CD4-positive, alpha-beta T cell treated with Interleukin-10 for 1 hour (primary cell): ENCODE measurements around the gene TBC1D10A.

Experiments used
- DNase-seq: peaks from one replicate; pipeline ENCODE4 v3.0.0-alpha.2; 2020

The TBC1D10A gene

GRCh38 chr22:30285176-30285845, 41.4 kb downstream of the TBC1D10A start:
- no peak for DNase-seq

GRCh38 chr22:30284666-30285065, 42.1 kb downstream of the TBC1D10A start:
- DNase-seq, result no peak

GRCh38 chr22:30284172-30284571, 42.6 kb downstream of the TBC1D10A start:
- DNase-seq, result no peak

- no peak for DNase-seq
Observed at GRCh38 chr22:30283342-30283741, 43.4 kb downstream of the TBC1D10A start.

GRCh38 chr22:30282616-30283046, 44.1 kb downstream of the TBC1D10A start:
- no peak for DNase-seq

- DNase-seq, result no peak
Observed at GRCh38 chr22:30280505-30280904, 46.2 kb downstream of the TBC1D10A start.

GRCh38 chr22:30279932-30280331, 46.8 kb downstream of the TBC1D10A start:
- no peak for DNase-seq

- no peak for DNase-seq
Observed at GRCh38 chr22:30279046-30279788, 47.5 kb downstream of the TBC1D10A start.

GRCh38 chr22:30277547-30278344, 49.0 kb downstream of the TBC1D10A start:
- no peak for DNase-seq

GRCh38 chr22:30276039-30276438, 50.7 kb downstream of the TBC1D10A start:
- no peak for DNase-seq

- DNase-seq, result peak; percentile 58
Observed at GRCh38 chr22:30275625-30276024, 51.1 kb downstream of the TBC1D10A start.

GRCh38 chr22:30274437-30274812, 52.3 kb downstream of the TBC1D10A start:
- no peak for DNase-seq

- DNase-seq, result no peak
Observed at GRCh38 chr22:30273711-30274436, 52.9 kb downstream of the TBC1D10A start.

GRCh38 chr22:30272781-30273601, 53.8 kb downstream of the TBC1D10A start:
- no peak for DNase-seq

GRCh38 chr22:30270832-30271231, 55.9 kb downstream of the TBC1D10A start:
- no peak for DNase-seq

GRCh38 chr22:30268331-30268730, 58.4 kb downstream of the TBC1D10A start:
- DNase-seq, result no peak

GRCh38 chr22:30267382-30268302, 59.1 kb downstream of the TBC1D10A start:
- peak; percentile 71 for DNase-seq

- peak; percentile 85 for DNase-seq
Observed at GRCh38 chr22:30266445-30267381, 60.0 kb downstream of the TBC1D10A start, which contains the start of gene OSM. Gene OSM (minus strand): TSS chr22:30266851. CDS start chr22:30266799, 52 bp downstream.

GRCh38 chr22:30265823-30266444, 60.8 kb downstream of the TBC1D10A start:
- DNase-seq, result peak; percentile 88
